ENCODE data around the gene PTPRG.

GRCh38 chr3:62032738-62033137 is 471.4 kb downstream of the PTPRG start:
- TF ChIP-seq, protein P1, sequence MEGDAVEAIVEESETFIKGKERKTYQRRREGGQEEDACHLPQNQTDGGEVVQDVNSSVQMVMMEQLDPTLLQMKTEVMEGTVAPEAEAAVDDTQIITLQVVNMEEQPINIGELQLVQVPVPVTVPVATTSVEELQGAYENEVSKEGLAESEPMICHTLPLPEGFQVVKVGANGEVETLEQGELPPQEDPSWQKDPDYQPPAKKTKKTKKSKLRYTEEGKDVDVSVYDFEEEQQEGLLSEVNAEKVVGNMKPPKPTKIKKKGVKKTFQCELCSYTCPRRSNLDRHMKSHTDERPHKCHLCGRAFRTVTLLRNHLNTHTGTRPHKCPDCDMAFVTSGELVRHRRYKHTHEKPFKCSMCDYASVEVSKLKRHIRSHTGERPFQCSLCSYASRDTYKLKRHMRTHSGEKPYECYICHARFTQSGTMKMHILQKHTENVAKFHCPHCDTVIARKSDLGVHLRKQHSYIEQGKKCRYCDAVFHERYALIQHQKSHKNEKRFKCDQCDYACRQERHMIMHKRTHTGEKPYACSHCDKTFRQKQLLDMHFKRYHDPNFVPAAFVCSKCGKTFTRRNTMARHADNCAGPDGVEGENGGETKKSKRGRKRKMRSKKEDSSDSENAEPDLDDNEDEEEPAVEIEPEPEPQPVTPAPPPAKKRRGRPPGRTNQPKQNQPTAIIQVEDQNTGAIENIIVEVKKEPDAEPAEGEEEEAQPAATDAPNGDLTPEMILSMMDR (IDR thresholded peaks at IDR 0.05; ENCODE audit: poor library complexity) = no peak
- TF ChIP-seq EZH2phosphoT487 (IDR thresholded peaks at IDR 0.05; ENCODE audit: low read depth, severe bottlenecking, unreplicated experiment) = no peak
